Stimulated activated CD8-positive, alpha-beta memory T cell treated with anti-CD3 and anti-CD28 coated beads, Interleukin-15, amount 100 ng/mL, for 24 hours (primary cell): Measurements from ENCODE around the gene MTAP.

Experiments
- DNase-seq: peaks from one replicate; pipeline ENCODE4 v3.0.0-alpha.2; 2020; ENCODE audit warnings: low read depth

MTAP gene

GRCh38 chr9:21802418-21803000 is at the start of gene MTAP:
Gene MTAP (plus strand): TSS chr9:21802636. CDS start chr9:21802749, 113 bp downstream.
- peak; percentile 37 for DNase-seq

- no peak for DNase-seq
These were observed 48.9 kb upstream of the MTAP start for GRCh38 chr9:21753523-21753922.

DNA sequence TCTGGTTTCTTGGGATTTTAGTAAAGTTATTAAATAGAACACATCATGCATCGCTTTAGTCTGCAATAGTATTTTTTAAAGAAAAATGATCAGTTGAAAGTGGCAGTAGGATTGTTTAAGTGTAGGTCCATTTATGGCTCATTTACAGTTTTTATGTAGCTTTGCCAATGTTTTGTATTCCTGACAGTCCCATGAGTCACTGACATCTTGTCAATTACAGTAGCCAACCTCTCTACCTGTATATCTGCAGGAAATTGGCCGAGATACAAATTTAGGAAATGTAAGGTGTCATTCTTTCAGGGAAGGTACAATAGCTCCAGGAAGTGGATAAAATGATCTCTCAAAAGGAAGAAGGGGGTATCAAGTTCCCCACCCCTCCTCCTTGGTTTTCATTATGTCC is 47.7 kb upstream of the MTAP start:
- DNase-seq: no peak

GRCh38 chr9:21758540-21758939 is 43.9 kb upstream of the MTAP start:
- no peak for DNase-seq

DNA sequence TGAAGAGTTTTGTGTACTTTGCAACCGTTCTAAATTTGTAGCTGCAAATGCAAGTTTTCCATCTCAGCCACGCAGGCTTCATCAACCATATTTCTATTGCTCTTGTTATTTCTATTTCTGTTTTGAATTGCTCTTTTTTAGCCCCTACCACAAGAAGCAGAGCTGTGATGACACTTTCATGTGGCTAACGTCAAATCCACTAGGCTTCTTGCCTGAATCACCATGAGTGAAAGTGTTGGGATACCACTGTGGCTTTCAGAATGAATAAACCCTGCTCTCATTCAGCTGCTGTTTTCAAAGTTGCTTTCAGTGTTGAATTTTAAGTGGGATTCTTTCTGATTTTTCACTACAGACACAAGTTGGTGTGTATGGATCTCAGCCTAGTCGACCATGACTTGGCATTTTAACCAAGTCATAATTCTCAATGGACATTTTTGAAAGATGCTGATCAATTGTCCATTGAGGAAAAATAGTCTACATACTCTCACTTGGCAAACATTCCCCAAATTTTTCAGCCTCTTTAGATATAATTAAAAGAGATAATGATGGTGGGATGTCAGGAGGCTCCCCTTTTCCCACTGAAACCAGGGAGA is 41.0 kb upstream of the MTAP start:
- DNase-seq: no peak

- DNase-seq: no peak
These were observed 40.4 kb upstream of the MTAP start for GRCh38 chr9:21762064-21762463.

DNA sequence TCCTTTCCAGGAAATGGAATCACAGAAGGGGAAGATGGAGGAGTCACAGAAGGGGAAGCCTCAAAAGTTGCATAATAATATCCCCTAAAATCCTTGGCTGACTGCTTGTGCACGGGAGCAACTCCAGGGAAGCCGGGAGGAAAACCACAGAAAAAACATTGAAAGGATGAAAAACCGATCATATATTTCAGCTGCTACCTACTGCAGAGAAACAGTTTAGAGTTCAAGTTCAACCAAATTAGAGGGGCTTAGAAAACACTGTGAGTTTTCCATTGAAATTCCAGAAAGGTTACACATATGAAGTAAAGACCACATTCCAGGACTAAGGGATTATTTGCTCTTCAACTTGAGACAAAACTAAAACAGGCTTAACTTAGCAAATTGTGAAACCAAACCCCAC is 37.6 kb upstream of the MTAP start:
- DNase-seq: no peak

DNA sequence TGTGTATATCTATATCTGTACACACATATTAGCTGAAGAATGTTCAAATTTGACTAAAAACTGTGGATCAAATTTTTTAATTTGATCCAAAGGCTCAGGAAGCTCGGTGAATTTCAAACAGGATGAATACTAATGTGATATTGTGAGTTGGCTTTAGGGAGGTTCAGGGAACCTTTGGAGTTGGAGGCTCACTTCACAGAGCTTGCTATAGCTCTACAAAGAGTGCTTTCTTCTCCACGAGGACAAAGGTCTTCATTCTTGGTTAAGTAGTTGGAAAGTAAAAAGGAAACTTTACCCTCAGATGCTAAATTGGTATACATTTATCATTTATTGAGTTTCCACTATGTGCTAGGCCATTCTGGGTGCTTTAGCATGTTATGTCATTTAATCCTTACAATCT is 36.3 kb upstream of the MTAP start:
- DNase-seq: no peak

DNA sequence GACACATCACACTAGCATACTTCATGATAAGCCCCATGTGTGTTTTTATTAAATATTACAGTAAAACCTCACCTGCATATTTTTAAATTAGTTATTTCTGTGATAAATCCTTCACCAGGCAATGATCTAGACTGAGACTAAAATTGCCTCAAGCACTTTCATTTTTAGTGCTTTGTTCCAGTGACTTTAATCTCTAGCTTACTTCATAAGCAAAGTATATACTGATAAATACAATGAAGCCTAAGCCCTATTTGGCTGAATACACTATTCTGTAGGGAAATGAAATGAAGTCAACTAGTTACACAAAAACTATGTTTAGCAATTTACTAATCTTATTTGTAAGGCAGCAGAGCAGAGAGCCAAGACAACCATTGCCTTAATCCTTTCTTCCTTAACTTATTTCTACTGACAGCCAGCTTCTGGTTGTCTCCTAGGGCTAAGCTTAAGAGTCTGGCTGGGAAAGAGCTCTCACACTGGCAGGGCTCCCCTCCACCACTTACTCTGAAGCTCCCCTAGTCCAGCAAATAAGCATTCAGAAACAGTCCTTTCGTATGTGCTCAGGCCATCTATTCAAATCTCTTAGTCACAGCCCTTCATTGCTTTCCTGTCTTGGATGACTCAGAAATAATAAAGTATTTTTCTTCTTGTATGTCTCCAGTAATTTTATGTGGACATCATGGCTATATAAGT is 31.4 kb upstream of the MTAP start:
- no peak for DNase-seq

- no peak for DNase-seq
These were observed 24.7 kb upstream of the MTAP start for GRCh38 chr9:21777701-21778100.

DNA sequence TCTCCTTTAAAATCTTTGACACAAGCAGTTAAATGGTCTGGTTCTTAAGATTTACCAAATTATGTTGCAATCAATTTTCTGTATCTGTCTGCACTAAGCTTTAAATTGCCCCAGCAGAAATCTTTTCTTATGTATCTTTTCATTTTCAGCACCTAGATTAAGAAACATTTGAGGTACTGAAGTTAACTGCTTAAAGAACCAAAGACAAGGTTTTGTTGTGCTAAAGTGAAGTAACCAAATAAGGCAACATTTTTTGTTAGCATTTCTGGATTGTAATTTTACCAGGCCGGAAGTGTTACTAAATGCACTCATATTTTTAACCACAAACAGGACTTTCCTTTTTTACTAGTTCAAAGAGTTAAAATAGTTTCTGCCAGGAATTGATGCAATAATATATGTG is 24.1 kb upstream of the MTAP start:
- DNase-seq: no peak

DNA sequence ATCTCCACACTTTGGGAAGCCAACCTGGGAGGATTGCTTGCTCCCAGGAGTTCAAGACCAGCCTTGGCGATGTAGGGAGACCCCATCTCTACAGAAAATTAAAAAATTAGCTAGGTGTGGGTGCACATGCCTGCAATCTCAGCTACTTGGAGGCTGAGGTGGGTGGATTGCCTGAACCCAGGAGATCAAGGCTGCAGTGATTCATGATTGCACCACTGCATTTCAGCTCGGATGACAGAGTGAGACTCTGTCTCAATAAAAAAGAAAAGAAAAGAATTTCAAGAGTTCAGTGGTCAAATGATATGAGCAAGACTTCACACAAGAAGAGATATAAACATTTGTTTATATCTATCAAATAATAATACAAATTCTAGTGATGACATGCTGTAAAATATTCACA is 23.0 kb upstream of the MTAP start:
- DNase-seq: no peak

DNA sequence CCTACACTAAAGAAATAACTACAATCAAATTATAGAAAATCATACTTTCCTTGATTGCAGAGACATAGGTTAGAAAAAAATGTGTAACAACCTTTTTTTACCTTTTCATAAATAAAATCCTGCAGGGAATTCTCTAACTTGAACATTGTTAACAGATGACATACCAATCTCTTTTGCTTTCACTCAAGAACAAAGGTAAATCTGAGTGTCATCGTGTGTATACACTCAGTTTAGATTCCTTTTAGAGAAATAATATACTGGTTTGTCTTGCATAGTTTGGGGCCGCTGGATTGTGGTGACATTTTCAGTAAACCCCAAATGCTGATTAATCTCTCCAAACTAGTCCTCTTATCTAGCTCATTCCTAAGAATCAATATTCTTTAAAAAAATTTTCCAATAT is 20.8 kb upstream of the MTAP start:
- DNase-seq: no peak

- no peak for DNase-seq
These were observed 20.2 kb upstream of the MTAP start for GRCh38 chr9:21782205-21782604.

GRCh38 chr9:21788752-21789151 is 13.7 kb upstream of the MTAP start:
- DNase-seq: no peak

- no peak for DNase-seq
These were observed 12.8 kb upstream of the MTAP start for GRCh38 chr9:21789541-21790037.

DNA sequence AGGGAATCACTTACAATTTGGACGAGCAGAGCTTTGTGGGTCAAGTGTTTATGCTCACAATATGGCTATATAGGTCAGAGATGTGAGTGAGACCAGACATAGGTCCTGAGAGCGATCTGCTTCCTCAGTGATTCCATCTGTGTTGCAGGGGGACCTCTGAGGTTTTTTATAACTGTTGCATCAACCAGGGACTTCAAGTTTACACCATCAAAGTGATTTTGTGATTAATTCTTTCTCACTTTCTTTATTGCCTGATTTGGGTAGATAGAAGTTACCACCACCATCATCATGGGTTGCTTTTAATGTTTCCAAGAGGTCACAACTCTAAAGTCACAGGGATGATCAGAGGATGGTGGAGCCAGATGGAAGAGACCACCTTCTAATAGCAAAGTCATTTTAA is 7.0 kb upstream of the MTAP start:
- no peak for DNase-seq

DNA sequence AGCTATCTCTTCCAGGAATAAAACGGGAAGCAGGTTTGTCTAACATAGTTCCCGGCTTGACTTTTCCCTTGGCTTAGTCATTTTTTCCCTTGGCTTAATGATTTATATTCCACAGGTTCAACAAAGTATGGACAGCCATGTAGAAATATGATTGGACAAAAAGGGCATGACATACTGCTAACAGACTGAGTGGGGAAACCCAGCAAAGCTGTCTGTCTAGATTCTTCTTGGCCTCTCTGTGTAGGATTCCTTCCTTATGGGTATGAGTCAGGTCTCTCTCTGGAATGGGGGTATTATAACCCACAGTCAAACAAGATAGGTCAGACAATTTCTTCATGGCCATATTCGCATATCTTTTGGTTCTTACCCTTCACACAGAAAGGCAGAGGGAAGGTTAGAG is 5.7 kb upstream of the MTAP start:
- no peak for DNase-seq

- DNase-seq: no peak
These were observed 1.3 kb upstream of the MTAP start for GRCh38 chr9:21800931-21801682.

DNA sequence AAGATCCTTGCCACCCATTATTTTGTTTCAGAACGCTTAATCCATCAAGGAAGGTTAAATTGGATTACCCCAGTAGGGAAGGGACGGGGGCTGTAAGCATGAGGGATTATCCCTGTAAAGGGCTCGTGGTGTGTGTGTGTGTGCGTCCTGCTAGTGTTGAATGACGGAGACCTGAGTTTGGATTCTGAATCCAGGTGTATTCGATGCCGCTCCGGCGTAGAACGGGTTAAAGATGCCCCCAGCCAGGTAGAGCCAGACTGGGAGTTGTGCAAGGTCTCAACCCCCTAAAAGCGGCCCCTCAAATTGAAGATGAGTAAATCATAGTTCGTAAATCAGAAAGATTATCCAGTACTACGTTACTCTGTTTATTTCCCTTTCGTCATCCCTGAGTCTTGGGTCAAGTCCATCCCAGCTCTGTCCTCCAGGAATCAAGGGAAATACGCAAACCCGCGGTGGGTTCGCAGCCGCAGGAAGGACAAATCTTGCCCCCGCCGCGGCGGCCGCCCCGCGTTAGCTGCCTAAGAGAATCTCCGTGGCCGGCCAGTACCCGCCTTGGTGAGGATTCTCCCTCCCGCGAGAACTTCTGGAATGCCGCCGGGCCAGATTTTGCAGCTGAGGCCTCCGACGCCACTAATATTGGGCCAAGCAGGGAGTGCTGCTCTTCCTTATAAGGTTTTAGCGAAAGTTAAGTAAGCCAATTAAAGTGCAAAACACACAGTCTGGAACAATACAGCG is 586 bp upstream of the MTAP start:
- DNase-seq: no peak

DNA sequence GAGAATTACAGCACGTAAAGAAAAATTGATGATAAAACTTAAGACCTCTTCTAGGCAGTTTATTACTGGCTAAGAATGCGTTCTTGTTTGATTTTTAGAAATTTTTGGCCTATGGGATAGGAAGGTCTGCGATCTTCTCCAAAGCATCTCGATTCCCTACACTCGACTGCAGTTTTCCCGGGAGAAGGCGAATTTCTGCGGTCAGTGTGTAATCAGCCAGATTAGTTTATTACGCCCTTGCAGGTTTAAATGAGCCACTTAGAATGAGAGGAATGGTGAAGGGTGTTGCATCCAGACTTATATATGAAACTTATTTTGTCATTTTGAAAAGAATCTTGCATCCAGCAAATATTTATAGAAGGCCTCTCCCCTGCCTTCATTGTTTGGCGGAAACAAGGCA is 1.2 kb downstream of the MTAP start:
- DNase-seq: no peak

GRCh38 chr9:21804331-21804730 is 1.9 kb downstream of the MTAP start:
- no peak for DNase-seq
